CD4-positive, alpha-beta T cell treated with Interleukin-4 for 4 hours (primary cell): ENCODE data around the gene ME1.
"Not testable (repeated sequence)": the region's sequence is repeated elsewhere in the genome, so short reads cannot be mapped to it uniquely, and the experiment has no call there.

Experiments used
- DNase-seq: peaks from one replicate; pipeline ENCODE4 v3.0.0-alpha.2; 2020

The ME1 gene

DNA sequence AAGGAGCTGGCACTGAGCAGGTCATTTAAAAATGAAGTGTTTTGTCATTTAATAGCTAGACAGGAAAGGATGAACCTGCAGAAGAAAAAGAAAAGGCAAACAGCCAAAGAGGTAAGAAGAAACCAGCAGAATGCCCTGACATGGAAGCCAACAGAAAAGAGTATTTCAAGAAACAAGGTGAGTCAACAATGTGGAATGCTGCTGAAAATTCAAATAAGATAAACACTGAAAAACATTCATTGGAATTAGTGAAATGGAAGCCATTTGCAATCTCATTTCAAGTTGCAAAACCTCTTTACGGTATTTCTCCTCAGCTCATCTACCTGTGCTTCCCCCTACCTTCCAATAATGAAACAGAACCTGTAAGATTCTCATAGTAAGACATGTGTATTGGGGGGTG, 178.1 kb downstream of the ME1 start:
- no peak for DNase-seq

DNA sequence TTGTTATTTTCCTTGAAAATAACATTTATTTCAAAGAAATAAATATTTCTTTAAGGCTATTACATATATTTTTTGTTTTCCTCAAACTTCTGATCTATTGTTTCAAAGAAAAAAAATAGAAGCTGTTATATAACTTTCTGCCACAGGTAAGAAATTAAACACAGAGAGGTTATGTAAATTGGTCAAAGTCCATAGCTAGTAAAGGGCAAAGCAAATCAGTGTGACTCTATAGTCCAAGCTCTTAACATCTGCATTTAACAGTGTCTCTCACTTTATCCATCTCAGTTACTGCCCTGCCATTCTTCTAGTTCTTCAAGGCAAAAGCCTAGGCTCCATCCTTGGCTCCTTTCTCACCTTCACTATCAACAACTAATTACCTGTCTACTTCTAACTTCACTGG, 180.6 kb downstream of the ME1 start:
- DNase-seq = no peak

- DNase-seq = no peak
Observed at GRCh38 chr6:83247471-83247870, 183.4 kb downstream of the ME1 start.

- DNase-seq = no peak
Observed at GRCh38 chr6:83231146-83231545, 199.7 kb downstream of the ME1 start.

DNA sequence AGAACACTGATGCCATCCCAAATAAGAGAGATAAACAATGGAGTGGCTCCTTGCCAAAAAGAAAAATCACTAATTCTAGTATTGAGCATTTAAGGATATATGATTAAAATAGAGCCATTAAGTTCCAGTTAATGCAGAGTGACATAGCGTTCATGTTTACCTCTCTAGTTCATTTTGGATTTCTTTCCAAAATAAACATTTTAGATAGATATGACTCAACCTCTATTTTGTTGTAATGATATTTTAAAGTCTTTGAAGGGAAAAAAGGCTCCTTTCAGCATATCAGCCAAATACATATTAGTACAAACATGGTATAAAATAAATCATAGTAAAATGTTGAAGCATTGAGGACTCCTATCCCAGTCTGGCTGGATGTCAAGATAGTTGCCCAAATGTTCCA, 204.3 kb downstream of the ME1 start:
- DNase-seq = no peak

DNA sequence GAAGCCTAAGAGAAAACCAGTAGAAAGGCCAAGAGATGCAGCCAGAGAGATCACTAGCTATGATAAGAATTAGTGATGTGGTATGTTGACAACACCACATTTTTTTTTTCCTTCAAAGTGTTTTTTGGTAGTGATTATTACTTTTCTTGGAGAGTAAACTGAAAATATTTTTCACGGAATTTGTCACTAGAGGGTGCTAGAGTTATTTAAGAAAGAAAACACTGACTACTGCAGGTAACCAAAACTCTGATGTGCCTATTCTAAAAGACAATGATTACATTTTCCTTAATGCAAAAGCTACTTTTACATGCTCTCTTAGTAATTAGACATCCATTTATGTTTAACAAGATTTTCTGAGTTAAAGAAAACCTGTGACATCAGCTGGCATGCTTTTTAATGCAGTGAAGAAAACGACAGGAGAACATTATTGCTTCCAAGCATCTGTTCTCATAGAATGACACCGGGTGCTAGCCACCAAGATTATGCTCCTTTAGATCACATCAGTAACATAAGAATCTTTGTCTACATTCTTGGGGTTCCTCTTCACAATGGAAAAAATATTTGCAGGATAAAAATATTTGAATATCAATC, 208.9 kb downstream of the ME1 start:
- DNase-seq = peak; percentile 44

GRCh38 chr6:83221276-83221675, 209.6 kb downstream of the ME1 start:
- DNase-seq = no peak

- no peak for DNase-seq
Observed at GRCh38 chr6:83220121-83220520, 210.7 kb downstream of the ME1 start.

- no peak for DNase-seq
Observed at GRCh38 chr6:83218646-83219045, 212.2 kb downstream of the ME1 start.

GRCh38 chr6:83216806-83217205, 214.0 kb downstream of the ME1 start:
- no peak for DNase-seq

DNA sequence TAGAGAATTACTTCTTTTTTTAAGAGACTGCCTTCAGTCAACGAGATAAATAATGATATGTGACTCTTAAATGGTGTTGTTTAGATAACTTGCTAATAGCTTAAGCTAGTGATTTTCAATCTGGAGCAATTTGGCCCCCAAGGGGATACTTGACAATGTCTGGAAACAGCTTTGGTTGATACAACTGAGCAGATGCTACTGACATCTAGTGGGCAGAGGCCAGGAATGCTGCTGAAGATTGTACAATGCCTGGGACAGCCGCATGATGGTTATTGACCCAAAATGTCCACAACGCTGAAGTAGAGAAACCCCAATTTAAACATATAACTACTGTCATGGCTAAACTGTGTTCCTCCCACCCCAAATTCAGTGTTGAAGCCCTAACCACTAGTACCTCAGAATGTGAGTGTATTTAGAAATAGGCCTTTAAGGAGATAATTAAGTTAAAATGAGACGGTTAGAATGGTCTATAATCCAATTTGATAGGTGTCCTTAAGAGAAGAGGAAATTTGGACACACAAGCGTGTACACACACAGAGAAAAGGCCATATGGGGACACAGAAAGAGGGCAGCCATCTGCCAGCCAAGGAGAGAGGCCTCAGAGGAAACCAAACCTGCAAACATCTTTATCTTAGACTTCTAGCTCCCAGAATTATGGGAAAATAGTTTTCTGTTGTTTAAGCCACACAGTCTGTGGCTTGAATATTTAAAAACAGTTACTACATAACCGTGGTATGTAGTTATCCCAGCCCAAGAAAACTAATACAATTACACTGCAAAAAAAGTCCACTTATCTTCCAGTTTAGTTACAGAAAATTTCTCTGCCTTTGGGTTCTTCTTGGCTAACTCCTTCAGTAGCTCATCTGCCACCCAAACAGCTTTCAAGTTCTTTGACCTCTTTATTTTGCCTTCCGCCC, 215.5 kb downstream of the ME1 start:
- DNase-seq = peak; percentile 71

GRCh38 chr6:83202031-83202430, 228.8 kb downstream of the ME1 start:
- DNase-seq = no peak

DNA sequence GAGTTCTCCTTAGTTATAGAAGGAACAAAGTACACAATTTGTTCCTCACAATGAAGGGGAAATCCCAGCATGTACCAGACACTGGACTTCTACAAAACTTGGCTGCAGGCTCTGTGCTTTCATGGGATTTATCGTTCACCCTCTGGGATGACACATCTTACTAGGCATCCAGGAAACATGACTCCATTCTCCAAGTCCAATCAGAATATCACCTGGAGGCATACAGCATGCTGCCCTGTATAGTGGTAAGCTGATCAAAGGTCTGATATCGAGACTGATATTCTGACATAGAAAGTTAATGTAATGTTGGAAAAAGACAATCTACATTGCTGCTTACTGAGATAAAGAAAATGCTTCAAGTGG, 231.0 kb downstream of the ME1 start:
- no peak for DNase-seq

DNA sequence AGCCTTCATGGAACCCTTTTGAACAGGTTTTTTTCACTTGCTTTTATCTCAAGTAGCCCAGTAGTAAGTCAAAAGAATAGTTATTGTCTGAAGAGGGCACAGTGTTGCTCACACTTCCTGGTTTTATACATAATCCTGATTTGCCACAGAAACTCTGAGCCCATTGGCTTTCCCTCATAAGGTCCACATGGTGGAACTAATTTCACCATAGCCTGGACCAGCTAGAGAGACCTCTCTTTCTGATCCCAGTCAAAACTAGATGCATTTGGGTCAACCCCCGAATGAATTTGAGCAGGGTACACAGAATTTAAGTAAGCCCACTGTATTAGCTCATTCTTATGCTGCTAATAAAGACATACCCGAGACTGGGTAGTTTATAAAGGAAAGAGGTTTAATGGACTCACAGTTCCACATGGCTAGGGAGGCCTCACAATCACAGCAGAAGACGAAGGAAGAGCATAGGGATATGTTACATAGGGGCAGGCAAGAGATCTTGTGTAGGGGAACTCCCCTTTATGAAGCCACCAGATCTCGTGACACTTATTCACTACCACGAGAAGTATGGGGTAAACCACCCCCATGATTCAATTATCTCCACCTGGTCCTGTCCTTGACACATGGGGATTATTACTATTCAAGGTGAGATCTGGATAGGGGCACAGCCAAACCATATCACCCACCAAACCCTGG, 231.5 kb downstream of the ME1 start:
- no peak for DNase-seq

DNA sequence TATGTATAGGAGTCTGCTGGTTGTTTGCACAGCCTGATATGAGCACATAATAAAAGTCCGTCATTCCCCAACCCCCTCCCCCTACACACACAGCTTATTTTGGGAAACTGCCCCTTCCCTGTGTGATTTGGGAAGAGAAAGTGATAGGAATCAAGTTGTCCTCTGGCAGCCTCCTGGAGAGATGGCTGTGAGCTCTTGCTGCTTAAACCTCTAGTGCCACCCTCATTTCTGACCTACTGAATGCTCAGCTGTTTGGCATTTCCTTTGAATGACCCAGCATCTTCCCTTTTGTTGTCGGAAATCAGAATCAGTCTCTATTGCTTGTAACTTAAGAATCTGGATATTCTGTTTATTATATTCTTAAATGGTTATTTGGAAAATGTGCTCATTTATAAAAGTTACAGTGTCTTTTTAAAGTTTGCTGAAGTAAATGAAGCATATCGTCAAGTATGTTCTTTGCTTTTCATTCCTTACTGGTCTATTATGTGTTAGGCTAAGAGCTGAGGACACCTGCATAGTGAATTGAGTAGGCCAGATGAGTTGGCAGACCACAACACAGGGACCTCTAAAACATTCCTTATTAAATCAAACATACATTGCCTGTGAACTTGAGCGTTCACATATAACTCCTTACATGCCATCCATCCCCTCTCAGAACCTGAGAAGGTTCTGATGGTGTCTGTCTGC, 232.2 kb downstream of the ME1 start:
- DNase-seq = no peak

GRCh38 chr6:83193747-83194566, 236.9 kb downstream of the ME1 start:
- DNase-seq = no peak

DNA sequence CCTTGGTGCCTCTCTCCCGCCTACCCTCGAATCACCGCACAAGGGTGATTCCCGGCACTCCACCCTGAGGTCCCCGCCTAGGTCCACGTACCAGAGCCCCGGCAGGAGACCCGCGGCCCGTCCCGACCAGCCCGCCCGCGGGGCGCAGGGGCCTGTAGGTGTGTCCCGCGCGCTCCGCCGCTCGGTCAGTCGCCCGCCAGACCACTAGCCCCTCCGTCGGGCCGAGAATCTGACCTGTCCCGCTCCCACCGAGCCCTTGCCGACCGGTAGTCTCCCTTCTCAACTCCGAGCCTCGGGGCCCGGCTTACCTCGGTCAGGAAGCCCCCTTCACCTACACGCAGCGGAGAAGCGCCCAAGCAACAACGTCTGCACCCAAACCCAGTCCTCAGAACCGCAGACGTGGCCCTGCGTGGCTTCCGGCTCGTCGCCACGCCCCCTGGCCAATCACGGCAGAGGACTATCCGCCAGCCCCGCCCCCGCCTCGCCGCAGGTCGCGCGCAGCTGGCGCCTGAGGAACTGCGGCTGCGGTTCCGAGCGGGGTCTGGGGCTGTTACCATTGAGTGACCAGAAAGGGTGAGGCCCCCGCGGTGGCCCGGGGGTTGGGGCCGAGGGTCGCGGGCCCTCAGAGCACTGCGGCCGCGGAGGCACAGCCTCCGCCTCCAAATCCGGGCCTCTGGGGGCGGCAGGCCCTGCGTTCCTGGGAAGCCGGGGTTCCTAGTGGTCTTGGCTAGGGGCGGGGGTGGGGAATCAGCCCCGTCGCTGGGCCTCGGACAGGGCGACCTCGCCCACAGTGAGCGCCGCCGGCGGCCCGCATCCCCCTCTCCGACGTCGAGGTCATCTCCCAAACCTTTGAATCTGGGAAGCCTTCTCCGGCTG, 237.7 kb downstream of the ME1 start, which contains the start of the genes PGM3 and RWDD2A:
PGM3 (minus strand) TSS at position 395 of the 876 bp plus-strand sequence. CDS start 2,253 bp downstream, outside the sequence.
RWDD2A (plus strand) TSS at position 487 of the 876 bp plus-strand sequence. CDS start 1,095 bp downstream, outside the sequence.
- DNase-seq = peak; percentile 84

DNA sequence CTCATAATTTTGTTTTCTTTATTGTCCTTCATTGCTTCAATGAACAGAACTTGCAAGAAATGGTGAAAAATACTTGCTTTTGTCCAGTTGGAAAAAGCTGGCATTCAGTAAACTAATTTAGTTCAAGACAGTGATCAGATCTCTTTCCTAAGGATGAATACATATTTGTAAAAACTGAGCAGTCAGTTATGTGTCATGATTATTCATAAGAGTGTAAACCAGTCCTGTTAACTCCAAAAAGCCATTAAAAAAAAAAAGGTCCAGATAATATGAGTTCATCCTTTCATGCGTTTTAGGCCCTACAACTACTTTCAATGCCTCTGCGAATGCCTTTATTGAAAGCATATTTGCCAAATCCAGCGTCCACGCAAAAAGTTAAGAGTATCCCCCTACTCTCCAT, 238.4 kb downstream of the ME1 start:
- no peak for DNase-seq

GRCh38 chr6:83191974-83192373, 238.9 kb downstream of the ME1 start:
- DNase-seq = not testable (repeated sequence)

GRCh38 chr6:83190626-83191025, 240.2 kb downstream of the ME1 start:
- DNase-seq = no peak

DNA sequence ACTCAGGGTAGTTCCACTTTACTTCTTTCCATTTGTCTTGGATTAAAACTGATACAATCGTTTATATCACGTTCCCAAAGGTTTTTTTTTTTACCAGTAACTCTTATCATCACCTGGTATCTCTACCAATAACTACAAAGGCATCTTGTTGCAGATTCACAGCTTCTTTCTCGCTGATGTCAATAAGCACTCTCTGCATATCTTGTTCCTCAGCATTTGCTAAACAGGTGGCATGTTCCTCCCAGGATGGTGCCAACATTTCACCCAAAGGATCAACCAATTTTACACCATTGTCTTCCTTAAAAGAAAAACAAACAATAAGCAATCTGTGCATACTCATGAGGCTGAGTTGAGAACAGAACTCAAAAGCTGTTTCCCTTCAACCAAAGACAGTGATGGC, 242.3 kb downstream of the ME1 start:
- no peak for DNase-seq
